IMR-90 (cell line): ENCODE data around the gene C8A. TPM values are rescaled to one million over a fixed set of nuclear protein-coding genes. Genes with fewer than 3 reads are reported as not detected.

Experiments
- ATAC-seq: fragments of 200-7000 bp; cut with Tn5 transposase; 2 replicates; pipeline ENCODE4 v1.9.1; 2020; ENCODE audit warnings: low read depth, mild to moderate bottlenecking, moderate library complexity
- BruUV-seq: library from RNA; stranded (reverse); fragments of 400-500 nt; replicated peaks from 2 replicates; lab custom pipeline; 2021; lab: Mats Ljungman, UMichigan
- CTCF ChIA-PET: fragments of 300-600 bp; formaldehyde crosslinking; extraction: SDS; loops from one replicate; lab custom pipeline; 2021; ENCODE audit warnings: antibody characterized with exemption; lab: Yijun Ruan, JAX
- POLR2A ChIA-PET: fragments of 300-600 bp; sonication (Branson Sonifier 250); formaldehyde crosslinking; loops from one replicate; lab custom pipeline; 2022; ENCODE audit warnings: antibody characterized with exemption; ENCODE audit not compliant: unreplicated experiment; lab: Charles Lee
- DNase-seq: peaks from one replicate; pipeline ENCODE4 v3.0.0; 2013
- H2AFZ ChIP-seq: replicated peaks from 2 replicates; pipeline ENCODE3; 2013; ENCODE audit warnings: low read length, mild to moderate bottlenecking; ENCODE audit not compliant: poor library complexity
- H2AK5ac ChIP-seq: 2 replicates; pipeline ENCODE4 v1.6.1; 2013; ENCODE audit warnings: low read depth, low read length, inconsistent platforms
- H2AK9ac ChIP-seq: replicated peaks from 2 replicates; pipeline ENCODE3; 2013; ENCODE audit warnings: mild to moderate bottlenecking, low read depth, low read length, moderate library complexity; ENCODE audit not compliant: poor library complexity
- H2BK120ac ChIP-seq: 2 replicates; pipeline ENCODE4 v1.6.1; 2013; ENCODE audit warnings: low read depth, low read length, inconsistent platforms
- H2BK15ac ChIP-seq: 3 replicates; pipeline ENCODE4 v1.6.1; 2013; ENCODE audit warnings: low read depth, low read length, inconsistent platforms
- H2BK20ac ChIP-seq: 2 replicates; pipeline ENCODE4 v1.6.1; 2013; ENCODE audit warnings: low read depth, mild to moderate bottlenecking, inconsistent platforms, low read length, moderate library complexity
- H2BK5ac ChIP-seq: 2 replicates; pipeline ENCODE4 v1.6.1; 2013; ENCODE audit warnings: mild to moderate bottlenecking, low read depth, low read length, inconsistent platforms; ENCODE audit not compliant: poor library complexity, severe bottlenecking
- H3K14ac ChIP-seq: replicated peaks from 2 replicates; pipeline ENCODE4 v1.6.1; 2013; ENCODE audit warnings: low read depth, low read length, inconsistent platforms
- H3K18ac ChIP-seq: 2 replicates; pipeline ENCODE4 v1.6.1; 2013; ENCODE audit warnings: low read depth, low read length, control low read depth
- H3K23ac ChIP-seq: 2 replicates; pipeline ENCODE4 v1.6.1; 2013; ENCODE audit warnings: low read depth, low read length, inconsistent platforms
- H3K27ac ChIP-seq: 2 replicates; pipeline ENCODE4 v1.5.1; 2013; ENCODE audit warnings: mild to moderate bottlenecking, control low read depth, low read length; ENCODE audit not compliant: insufficient read depth
- H3K27me3 ChIP-seq: 2 replicates; pipeline ENCODE4 v1.6.1; 2013; ENCODE audit warnings: low read length; ENCODE audit not compliant: control insufficient read depth, insufficient read depth
- H3K36me3 ChIP-seq: 2 replicates; pipeline ENCODE4 v1.6.1; 2013; ENCODE audit warnings: low read length, mixed read lengths; ENCODE audit not compliant: control insufficient read depth, insufficient read depth
- H3K4ac ChIP-seq: 2 replicates; pipeline ENCODE4 v1.6.1; 2013; ENCODE audit warnings: low read depth, low read length, inconsistent platforms
- H3K4me1 ChIP-seq: 2 replicates; pipeline ENCODE4 v1.6.1; 2013; ENCODE audit warnings: low read length, mixed read lengths; ENCODE audit not compliant: control insufficient read depth, insufficient read depth
- H3K4me2 ChIP-seq: 2 replicates; pipeline ENCODE4 v1.6.1; 2013; ENCODE audit warnings: low read depth, mild to moderate bottlenecking, control low read depth, low read length, moderate library complexity
- H3K4me3 ChIP-seq: 2 replicates; pipeline ENCODE4 v1.5.1; 2013; ENCODE audit warnings: low read depth, mild to moderate bottlenecking, control low read depth, low read length, moderate library complexity; ENCODE audit not compliant: insufficient read depth
- H3K56ac ChIP-seq: 2 replicates; pipeline ENCODE4 v1.6.1; 2013; ENCODE audit warnings: low read length, inconsistent platforms; ENCODE audit not compliant: insufficient read depth; ENCODE audit errors: extremely low read depth
- H3K79me1 ChIP-seq, 2 experiments: 2 replicates each; pipeline ENCODE4 v1.6.1; 2013; ENCODE audit warnings: low read length in 2 of 2, inconsistent platforms in 1 of 2, low read depth in 1 of 2
- H3K9ac ChIP-seq: 2 replicates; pipeline ENCODE4 v1.6.1; 2013; ENCODE audit warnings: low read depth, low read length, control low read depth
- H3K9me1 ChIP-seq: 2 replicates; pipeline ENCODE4 v1.6.1; 2013; ENCODE audit warnings: low read length, inconsistent platforms; ENCODE audit not compliant: insufficient read depth
- H3K9me3 ChIP-seq: 2 replicates; pipeline ENCODE4 v1.6.1; 2013; ENCODE audit warnings: low read length; ENCODE audit not compliant: control insufficient read depth, insufficient read depth
- H4K20me1 ChIP-seq: 2 replicates; pipeline ENCODE4 v1.6.1; 2013; ENCODE audit warnings: low read length, inconsistent platforms; ENCODE audit not compliant: insufficient read depth
- H4K5ac ChIP-seq: 2 replicates; pipeline ENCODE4 v1.6.1; 2013; ENCODE audit warnings: mild to moderate bottlenecking, low read depth, low read length, control low read depth
- H4K8ac ChIP-seq, 2 experiments: 2 replicates each; pipeline ENCODE4 v1.6.1; 2013; ENCODE audit warnings: low read depth in 2 of 2, low read length in 2 of 2, control low read depth in 1 of 2, inconsistent platforms in 1 of 2
- H4K91ac ChIP-seq: 2 replicates; pipeline ENCODE4 v1.6.1; 2013; ENCODE audit warnings: low read depth, low read length, inconsistent platforms; ENCODE audit not compliant: insufficient read depth
- CEBPB ChIP-seq: IDR thresholded peaks from 2 replicates; pipeline ENCODE4 v1.6.1; 2012; ENCODE audit warnings: low read depth, low read length, improper control_type of control experiment
- CHD1 ChIP-seq: IDR thresholded peaks from 2 replicates; pipeline ENCODE4 v1.6.1; 2012; ENCODE audit warnings: low read depth, low read length, improper control_type of control experiment
- ELK1 ChIP-seq: fragments of 150-350 bp; IDR thresholded peaks from 2 replicates; pipeline ENCODE4 v1.6.1; 2016; ENCODE audit warnings: low read depth, mild to moderate bottlenecking, low read length, moderate library complexity, borderline replicate concordance
- FOS ChIP-seq: fragments of 150-350 bp; IDR thresholded peaks from 2 replicates; pipeline ENCODE4 v1.6.1; 2016; ENCODE audit warnings: low read depth, low read length
- MAFK ChIP-seq: IDR thresholded peaks from 2 replicates; pipeline ENCODE4 v1.6.1; 2012; ENCODE audit warnings: low read depth, low read length, improper control_type of control experiment
- MXI1 ChIP-seq: IDR thresholded peaks from 2 replicates; pipeline ENCODE4 v1.6.1; 2012; ENCODE audit warnings: low read depth, mild to moderate bottlenecking, low read length, moderate library complexity, borderline replicate concordance
- POLR2A ChIP-seq: IDR thresholded peaks from 2 replicates; pipeline ENCODE4 v1.6.1; 2012; ENCODE audit warnings: mild to moderate bottlenecking, low read depth, low read length
- RAD21 ChIP-seq: IDR thresholded peaks from 2 replicates; pipeline ENCODE4 v1.6.1; 2012; ENCODE audit warnings: low read length, improper control_type of control experiment
- RCOR1 ChIP-seq: IDR thresholded peaks from 2 replicates; pipeline ENCODE4 v1.6.1; 2012; ENCODE audit warnings: mild to moderate bottlenecking, low read length, improper control_type of control experiment; ENCODE audit not compliant: insufficient replicate concordance
- RFX5 ChIP-seq: IDR thresholded peaks from 2 replicates; pipeline ENCODE4 v1.8.0; 2012; ENCODE audit warnings: low read depth, mild to moderate bottlenecking, low read length, moderate library complexity
- SMC3 ChIP-seq: fragments of 150-350 bp; IDR thresholded peaks from 2 replicates; pipeline ENCODE4 v1.6.1; 2016; ENCODE audit warnings: low read depth, mild to moderate bottlenecking, antibody characterized with exemption, low read length, moderate library complexity
- USF2 ChIP-seq: fragments of 150-350 bp; IDR thresholded peaks from 2 replicates; pipeline ENCODE4 v1.6.1; 2017; ENCODE audit warnings: mild to moderate bottlenecking, antibody characterized with exemption, low read length, low read depth
- WGBS, 2 experiments: methylation state at CpG; one replicate each; pipeline versions ENCODE4 v1.1.5 to v1.1.7; 2013; ENCODE audit warnings: missing lambda C conversion rate in 2 of 2; ENCODE audit not compliant: insufficient read length in 1 of 2; ENCODE audit errors: extremely low coverage in 2 of 2; 5-methylcytosine and 5-hydroxymethylcytosine counted together
- dilution Hi-C: fragments of 300-500 bp; cut with HindIII; formaldehyde crosslinking; loops from one replicate; pipeline ENCODE4 v1.14.3; 2018; ENCODE audit warnings: low sequenced_read_pairs; ENCODE audit not compliant: unreplicated experiment
- in situ Hi-C: fragments of 300-500 bp; cut with MboI; formaldehyde crosslinking; loops from 3 replicates; pipeline ENCODE4 v1.14.3; 2019; ENCODE audit warnings: low sequenced_read_pairs, inconsistent platforms, mixed read lengths
- intact Hi-C: fragments of 100-400 bp; cut with micrococcal nuclease; formaldehyde crosslinking; loops from 2 replicates; pipeline ENCODE4 v1.10.0; 2022
- polyA plus RNA-seq, 3 experiments: library from polyadenylated mRNA; depleted of rRNA; stranded (reverse); fragments of >200 nt; gene quantifications; 2 replicates each; pipeline ENCODE4 v1.2.3, GENCODE V29; 2012; ENCODE audit warnings: low replicate concordance in 1 of 3
- total RNA-seq: library from RNA; depleted of rRNA; stranded (reverse); fragments of >200 nt; gene quantifications from 2 replicates; pipeline ENCODE4 v1.2.3, GENCODE V29; 2012

Gene C8A
- total and polyA plus RNA-seq, 2 of the 4 experiments (the other 2 are of a cell fraction), result not detected

- H4K8ac ChIP-seq, result no peak overlapping the region
- no peak overlapping the region for H2BK15ac ChIP-seq
- no peak overlapping the region for H3K4me3 ChIP-seq
- ChIA-PET POLR2A (no interaction called here), CTCF (no interaction called here)
- BruUV-seq, result no TSS peak
- H3K36me3 ChIP-seq, result no peaks in the 10 kb centered on the region
- no peak overlapping the region for H3K18ac ChIP-seq
- H2BK120ac ChIP-seq, result no peak overlapping the region
- H2AK5ac ChIP-seq, result no peak overlapping the region
- no peaks in the 10 kb centered on the region for H3K9me3 ChIP-seq
- no peak overlapping the region for H4K91ac ChIP-seq
- in situ Hi-C loops, result no loop called here
- dilution Hi-C loops, result no loop called here
- peaks cover 5% of the 10 kb centered on the region; the same call in 1 of the 2 replicates for H3K4me1 ChIP-seq
- no peaks in the 10 kb centered on the region for H4K20me1 ChIP-seq
- ATAC-seq (no peak), DNase-seq (no peak)
- no peak overlapping the region for H3K23ac ChIP-seq
- no peak overlapping the region for H3K56ac ChIP-seq
- no peak overlapping the region for H3K14ac ChIP-seq
- no peak overlapping the region for H3K4me2 ChIP-seq
- 100% methylated on average over 2 of the region's 4 CpGs; no CpG with 5 or more reads in 1 of the 2 experiments for WGBS, 2 experiments
- no peak overlapping the region for H2AK9ac ChIP-seq
- H2BK5ac ChIP-seq, result no peak overlapping the region
- H3K27ac ChIP-seq, result no peak overlapping the region
- H3K4ac ChIP-seq, result no peak overlapping the region
- H3K9me1 ChIP-seq, result no peaks in the 10 kb centered on the region; the same call in 1 of the 2 replicates
- intact Hi-C loops, result no loop called here
- H3K9ac ChIP-seq, result no peak overlapping the region
- no peak overlapping the region for H4K5ac ChIP-seq
- no peak for TF ChIP-seq RAD21
- TF ChIP-seq ELK1, result no peak
- TF ChIP-seq SMC3, result no peak
- no peak for TF ChIP-seq CEBPB
- no peak for TF ChIP-seq CHD1
- no peak for TF ChIP-seq RCOR1
- TF ChIP-seq FOS, result no peak
- no peak for TF ChIP-seq MXI1
- no peak for TF ChIP-seq POLR2A
- TF ChIP-seq USF2, result no peak
- no peak for TF ChIP-seq MAFK
- no peak for TF ChIP-seq RFX5
- no peak overlapping the region for H2BK20ac ChIP-seq
- H3K27me3 ChIP-seq, result 0 out of 2 replicates have a peak, but pooled peaks cover 2% of the 10 kb centered on the region
- H3K79me1 ChIP-seq, result no peaks in the 10 kb centered on the region
- H2AFZ ChIP-seq, result peak overlapping the region; percentile 19
Observed at GRCh38 chr1:56910441-56910985, 55.9 kb downstream of the C8A start.
